DMS53 (cell line): ENCODE results near the gene MND1.

Experiments used
- DNase-seq: peaks from one replicate; lab custom pipeline; 2025; lab: John Stamatoyannopoulos, UW

MND1 gene, protein sequence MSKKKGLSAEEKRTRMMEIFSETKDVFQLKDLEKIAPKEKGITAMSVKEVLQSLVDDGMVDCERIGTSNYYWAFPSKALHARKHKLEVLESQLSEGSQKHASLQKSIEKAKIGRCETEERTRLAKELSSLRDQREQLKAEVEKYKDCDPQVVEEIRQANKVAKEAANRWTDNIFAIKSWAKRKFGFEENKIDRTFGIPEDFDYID

DNA sequence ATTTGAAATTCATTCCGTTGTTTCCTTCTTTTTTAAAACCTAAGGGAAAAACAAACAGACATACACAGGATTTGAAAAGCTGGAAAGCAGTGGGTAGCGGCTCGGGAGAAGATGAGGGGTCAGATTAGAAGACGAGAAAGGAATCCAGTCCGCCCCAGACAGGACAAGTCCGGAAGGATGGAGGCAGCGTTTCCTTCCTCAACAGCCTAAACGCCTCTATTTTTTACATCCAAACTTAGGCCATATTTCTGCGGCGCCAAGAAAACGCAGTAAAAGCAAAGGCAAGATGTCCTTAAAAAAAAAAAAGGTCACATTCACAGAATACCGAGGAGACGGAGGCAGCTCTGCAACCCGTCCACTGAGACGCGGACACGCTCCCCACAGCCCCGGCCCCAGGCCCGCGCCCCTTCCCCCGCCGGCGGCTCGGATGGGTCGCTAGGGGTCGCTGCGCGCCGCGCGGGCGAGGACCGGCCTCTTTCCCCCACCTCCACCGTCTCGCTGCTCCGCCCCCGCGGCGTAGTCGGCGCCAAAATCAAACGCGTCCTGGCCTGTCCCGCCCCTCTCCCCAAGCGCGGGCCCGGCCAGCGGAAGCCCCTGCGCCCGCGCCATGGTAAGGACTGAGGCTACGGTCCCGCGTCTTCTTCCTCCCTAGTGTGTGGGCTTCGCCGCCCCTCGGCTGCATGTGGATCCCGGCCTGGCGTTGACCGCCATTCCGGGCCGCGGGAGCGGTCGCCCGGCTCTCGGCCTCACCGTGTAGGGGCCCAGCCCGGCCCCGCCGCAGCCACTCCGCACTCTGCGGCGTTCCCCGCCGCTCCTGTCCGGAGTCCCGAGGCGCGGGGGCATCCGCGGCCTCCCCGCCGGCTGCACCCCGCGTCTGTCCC is at the start of gene MND1:
TSS of gene MND1 (plus strand) at position 558 of the 881 bp plus-strand sequence. CDS start at position 608, 50 bp downstream.
- peak; percentile 85 for DNase-seq

DNA sequence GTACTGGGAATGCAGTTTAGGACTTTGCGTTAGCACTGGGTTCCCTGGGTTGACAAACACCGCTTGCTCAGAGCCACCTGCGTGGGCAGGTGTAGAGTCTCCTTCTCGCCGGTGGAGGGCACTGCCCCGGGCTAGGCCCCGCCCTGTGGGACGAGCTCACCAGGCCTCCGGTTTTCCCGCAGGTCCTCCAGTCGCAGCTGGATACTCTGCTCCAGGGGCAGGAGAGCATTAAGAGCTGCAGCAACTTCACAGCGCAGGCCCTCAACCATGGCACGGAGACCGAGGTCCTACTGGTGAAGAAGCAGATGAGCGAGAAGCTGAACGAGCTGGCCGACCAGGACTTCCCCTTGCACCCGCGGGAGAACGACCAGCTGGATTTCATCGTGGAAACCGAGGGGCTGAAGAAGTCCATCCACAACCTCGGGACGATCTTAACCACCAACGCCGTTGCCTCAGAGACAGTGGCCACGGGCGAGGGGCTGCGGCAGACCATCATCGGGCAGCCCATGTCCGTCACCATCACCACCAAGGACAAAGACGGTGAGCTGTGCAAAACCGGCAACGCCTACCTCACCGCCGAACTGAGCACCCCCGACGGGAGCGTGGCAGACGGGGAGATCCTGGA is 49.2 kb upstream of the MND1 start:
- DNase-seq, result peak; percentile 91

DNA sequence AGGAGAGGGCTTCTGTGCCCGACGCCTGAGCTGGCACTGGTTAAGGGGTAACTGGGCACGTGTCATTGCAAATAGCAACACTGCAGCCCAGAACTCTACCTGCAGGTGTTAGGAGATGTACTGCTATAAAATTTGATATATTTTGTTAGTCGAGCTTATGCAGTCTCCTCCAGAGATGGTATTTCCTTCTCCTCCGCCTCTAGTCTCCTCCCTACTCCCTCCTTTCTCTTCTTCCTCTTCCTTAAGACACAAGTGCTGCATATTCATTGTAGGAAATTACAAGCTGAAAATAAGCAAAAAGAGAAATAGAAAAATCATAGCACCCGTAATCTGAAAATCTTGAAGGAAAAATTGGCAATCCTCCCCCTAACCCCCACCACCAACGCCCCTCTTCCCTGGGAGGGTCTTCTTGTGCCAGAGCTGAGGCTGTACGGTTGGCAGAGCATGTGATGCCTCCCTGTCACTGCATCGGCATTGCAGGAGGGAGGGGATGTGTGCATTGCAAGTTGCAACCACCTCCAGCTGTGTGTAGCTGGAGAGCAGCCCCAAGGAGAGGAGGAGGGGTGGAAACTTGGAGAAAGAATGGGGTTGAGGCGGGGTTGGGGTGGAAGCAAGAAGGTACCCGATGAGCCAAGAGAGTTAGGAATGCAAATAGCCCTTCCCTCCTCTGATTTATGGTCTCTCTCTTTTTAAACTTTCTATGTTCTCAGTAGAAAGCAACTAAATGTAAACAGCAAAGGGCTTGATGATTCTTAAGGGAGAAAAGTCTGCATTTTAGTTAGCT is 48.3 kb upstream of the MND1 start:
- DNase-seq, result peak; percentile 1

- DNase-seq, result no peak
Observed at GRCh38 chr4:153297116-153297515, 47.4 kb upstream of the MND1 start.

DNA sequence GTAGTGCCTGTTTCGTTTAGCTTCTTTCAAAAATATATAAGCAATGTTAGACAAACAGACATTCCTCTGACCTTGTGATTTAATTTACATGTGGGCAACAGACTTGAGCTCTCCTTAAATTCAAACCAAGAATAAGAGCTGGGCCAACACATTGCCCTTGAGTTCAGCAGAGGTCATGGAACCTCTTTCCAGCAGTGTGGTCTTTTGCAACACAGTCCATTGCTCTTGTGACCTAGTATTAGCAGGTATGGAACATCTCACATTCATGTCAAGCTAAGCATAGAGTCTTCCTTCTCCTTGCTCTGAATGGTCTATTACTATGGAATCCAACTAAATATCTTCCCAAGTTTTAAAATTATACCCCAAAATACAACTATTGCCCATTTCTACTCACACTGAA is 33.7 kb upstream of the MND1 start:
- no peak for DNase-seq

GRCh38 chr4:153314915-153315314 is 29.6 kb upstream of the MND1 start:
- DNase-seq, result no peak

- peak; percentile 74 for DNase-seq
Observed at GRCh38 chr4:153318696-153319320, 25.7 kb upstream of the MND1 start.

DNA sequence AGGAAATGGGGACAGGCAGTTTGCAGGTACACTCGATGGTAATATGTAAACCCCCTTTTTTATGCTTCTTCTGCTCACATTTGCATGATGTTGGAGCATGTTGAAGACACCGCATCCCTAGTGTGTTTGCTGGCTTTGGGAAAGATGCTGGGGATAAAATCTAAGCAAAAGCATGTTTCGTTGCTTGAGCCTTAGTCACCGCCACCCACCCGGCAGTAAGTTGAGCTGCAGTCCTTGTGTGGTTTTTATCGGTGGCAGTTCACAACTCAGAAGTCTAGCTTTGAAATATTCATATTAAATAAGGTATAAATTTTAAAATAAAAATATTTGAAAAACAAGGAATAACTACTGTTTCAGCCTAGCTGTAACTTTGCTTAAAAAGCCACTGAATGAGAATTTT is 21.7 kb upstream of the MND1 start:
- no peak for DNase-seq

DNA sequence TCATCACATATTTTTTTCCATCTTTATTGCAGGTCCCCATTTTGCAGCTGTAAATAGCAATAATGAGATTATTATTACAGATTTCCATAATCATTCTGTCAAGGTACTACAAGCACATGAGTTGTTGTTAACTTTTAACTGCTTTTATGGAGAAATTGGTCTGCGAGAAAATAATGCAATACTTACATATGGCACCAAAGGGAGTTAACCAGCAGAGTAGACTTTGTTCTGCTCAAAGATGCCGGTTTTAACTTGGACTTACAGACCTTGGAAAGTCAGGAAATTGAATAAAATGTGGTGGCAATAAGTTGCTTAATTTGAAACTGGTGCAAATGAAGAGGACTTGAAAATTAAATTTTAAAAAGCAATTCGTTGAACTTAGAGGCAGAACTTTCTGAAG is 20.4 kb upstream of the MND1 start:
- no peak for DNase-seq

GRCh38 chr4:153325558-153325957 is 18.9 kb upstream of the MND1 start:
- DNase-seq, result no peak

DNA sequence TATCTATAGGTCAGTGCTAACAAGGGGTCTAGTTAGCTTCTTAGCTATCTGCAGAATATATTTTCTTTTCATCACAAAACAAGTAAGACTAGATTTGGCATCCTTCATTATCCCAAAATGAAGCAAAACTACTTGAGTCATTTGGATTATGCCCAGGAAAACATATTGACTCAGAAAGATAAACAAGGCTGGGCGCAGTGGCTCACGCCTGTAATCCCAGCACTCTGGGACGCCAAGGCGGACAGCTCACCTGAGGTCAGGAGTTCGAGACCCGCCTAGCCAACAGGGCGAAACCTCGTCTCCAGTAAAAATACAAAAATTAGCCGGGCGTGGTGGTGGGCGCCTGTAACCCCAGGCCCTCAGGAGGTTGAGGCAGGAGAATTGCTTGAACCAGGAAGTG is 18.0 kb upstream of the MND1 start:
- DNase-seq, result no peak

DNA sequence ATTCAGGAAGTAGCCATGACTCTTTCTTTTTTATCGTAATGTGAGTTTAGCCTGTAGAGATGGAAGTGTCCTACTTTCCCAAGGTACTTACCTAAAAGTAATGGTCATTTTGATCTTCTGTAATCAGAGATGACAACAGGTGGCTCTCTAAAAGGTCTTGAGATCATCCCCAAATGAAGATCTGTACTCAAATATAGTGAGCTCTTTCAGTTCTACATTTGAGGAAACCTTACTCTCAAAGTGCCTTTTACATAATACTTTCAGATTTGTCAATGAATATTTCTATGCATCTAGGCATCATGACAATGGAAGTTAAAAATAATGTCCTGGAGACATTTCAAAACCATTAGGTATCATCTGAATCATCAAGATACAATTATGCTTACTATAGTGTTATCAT is 17.2 kb upstream of the MND1 start:
- DNase-seq, result no peak

DNA sequence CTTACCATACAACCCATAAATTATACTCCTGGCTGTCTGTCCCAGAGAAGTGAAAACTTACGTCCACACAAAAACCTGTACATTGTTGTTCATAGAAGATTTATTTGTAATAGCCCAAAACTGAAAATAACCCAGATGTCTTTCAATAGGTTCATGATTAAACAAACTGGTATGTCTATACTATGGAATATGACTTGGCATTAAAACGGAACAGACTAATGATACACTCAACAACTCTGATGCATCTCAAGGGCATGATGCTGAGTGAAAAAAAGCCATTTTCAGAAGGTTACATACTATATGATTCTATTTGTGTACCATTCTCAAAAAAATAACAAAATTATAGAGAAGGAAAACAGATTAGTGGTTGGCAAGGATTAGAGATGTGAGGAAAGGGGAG is 11.6 kb upstream of the MND1 start:
- DNase-seq, result no peak

DNA sequence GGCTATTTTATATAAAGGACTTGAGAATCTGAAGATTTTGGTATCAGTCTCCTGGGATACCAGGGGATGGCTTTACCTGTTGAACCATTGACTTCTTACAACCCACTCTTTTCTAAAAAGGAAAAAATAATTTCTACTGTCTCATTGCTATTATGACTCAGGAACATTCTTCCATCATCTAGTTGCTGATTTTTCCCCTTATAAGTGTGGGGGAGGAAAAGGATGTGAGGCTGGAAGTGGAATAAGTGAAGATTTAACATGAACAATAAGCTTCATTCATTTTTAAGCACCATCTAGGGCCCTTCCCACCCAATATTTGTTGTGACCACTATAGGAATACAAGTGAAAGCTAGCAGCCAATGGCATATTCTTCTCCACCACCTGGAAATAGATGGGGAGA is 10.6 kb upstream of the MND1 start:
- no peak for DNase-seq

DNA sequence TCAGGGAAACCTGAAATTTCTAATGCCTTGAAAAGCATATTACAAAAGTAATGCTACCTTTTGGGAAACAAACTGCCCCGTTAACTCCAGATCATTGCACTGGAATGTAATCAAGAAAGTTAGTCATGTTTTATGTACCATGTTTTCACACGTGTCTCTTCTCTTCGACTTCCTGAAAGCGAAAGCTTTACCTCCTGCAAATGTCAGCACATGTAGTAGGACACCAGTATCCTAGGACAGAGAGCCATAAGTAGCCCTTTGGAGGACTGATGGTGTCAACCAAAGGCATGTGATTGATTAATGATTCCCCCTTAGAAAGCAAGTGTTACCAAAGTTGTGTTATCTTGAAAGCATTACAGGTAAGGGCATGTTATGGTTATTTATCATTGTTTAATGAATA is 8.8 kb upstream of the MND1 start:
- no peak for DNase-seq

- no peak for DNase-seq
Observed at GRCh38 chr4:153337686-153338085, 6.8 kb upstream of the MND1 start.

DNA sequence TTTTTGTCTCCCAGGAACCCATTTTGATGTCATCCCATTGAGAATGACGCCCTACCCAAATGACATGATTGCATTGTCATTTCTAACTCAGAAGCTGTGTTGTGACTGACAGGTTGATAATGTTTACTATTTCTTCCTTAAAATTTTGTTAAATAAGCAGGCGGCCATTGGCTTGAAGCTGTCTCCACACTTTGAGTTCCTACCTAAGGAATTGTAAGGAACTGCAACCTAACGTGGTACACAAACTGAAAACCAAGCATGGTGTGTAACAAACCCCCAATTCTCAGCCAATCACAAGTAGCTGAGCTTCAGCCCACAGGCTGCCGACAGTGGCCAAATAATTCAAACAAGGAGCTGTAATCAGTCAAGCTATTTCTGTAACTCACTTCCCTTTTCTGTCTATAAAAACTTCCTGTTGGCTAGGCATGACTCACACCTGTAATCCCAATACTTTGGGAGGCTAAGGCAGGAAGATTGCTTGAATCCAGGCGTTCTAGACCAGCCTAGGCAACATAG is 2.9 kb upstream of the MND1 start:
- peak; percentile 39 for DNase-seq

- DNase-seq, result no peak
Observed at GRCh38 chr4:153342751-153343552, 1.5 kb upstream of the MND1 start.

GRCh38 chr4:153345012-153345981 is 809 bp downstream of the MND1 start:
- DNase-seq, result peak; percentile 67

DNA sequence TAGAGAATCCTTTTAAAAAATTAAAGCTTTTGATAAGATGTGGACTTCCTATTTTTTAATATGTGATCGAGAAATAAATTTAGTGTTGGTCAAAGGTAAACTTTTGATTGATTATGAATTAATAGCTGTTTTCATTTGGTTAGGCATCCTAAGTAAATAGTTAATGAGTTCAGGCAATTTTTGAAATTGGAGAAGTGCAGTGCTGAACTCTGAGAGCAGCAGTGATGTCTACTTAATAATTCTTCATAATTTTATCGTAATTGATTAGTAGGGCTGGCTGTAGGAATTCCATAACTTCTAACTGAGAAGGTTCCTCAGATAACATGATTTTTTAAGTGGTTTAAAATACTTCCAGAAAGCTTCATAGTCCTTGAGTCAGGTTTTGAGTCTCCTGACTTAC is 1.5 kb downstream of the MND1 start:
- no peak for DNase-seq
